Neural progenitor cell (in vitro differentiated cells): ENCODE results near the gene ATP1A2.

Source experiments
- CTCF ChIP-seq: fragments of 200-600 bp; sonication (generic); IDR thresholded peaks from 2 replicates; pipeline ENCODE4 v1.5.1; 2017; ENCODE audit warnings: antibody characterized with exemption, mild to moderate bottlenecking
- EZH2 ChIP-seq: fragments of 200-600 bp; sonication (generic); IDR thresholded peaks from 2 replicates; pipeline ENCODE4 v1.6.1; 2017; ENCODE audit warnings: antibody characterized with exemption, mild to moderate bottlenecking, moderate library complexity

DNA sequence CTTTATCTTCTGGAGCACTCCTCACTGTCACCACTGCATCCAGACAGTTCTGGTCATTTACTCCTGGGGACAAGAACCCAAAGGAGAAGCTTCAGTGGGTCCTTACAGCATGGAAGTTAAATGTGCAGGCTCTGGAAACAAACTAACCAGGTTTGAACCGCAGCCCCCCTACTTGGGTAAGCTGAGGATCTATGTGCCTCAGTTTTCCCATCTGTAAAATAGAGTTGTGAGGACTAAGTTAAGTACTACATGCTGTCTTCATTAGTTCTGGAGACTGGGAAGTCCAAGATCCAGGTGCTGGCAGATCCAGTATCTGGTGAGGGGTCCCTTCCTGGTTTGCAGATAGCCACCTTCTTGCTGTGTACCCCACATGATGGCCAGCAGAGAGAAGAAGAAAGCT is 8.0 kb upstream of the ATP1A2 start:
- no peak for TF ChIP-seq CTCF
- TF ChIP-seq EZH2 = no peak
